ENCODE measurements around the gene BMPR1A. TPM values are rescaled to one million over a fixed set of nuclear protein-coding genes. Genes with fewer than 3 reads are reported as not detected.

Gene BMPR1A
- total and polyA plus RNA-seq, 9 of the 15 experiments (the other 6 are each of a cell fraction or from before 2014, with no cell fraction given) = 1.6 to 17.5 (median 9.1) TPM

DNA sequence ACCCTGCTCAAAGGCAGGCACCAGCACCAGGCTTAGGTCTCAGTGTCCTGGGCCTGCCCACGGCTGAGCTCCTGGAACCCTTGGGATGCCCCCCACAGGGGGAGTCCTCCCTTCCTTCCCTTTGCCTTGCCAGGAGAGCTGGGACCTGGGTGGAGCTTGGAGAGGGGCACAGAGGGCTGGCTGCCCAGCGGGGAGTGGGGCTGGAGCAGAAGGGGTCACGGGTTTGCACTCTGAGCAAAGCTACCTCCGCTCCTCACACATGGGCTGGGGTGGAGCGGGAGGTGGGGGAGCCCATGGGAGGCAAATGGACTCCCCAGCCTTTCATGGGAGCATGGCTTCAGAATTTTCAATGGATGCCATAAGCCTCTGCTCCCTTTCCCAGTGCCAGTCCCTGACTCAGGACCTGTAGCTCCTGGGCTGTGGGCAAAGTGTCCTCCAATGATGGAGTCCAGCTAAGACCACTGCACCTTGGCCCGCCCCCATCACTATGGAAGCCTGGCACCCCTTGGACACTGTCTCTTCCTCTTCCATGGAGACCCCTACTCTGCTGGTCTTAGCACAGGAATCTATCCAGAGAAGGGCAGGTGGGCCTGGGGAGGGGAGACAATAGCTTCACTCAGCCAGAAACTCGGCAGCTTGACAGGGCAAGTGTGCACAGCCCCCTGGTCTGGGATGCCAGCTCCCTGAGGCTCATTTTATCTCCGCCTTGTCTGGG, 48.2 kb upstream of the BMPR1A start:
- H3K27ac ChIP-seq (ENCODE audit: extremely low read depth, low read depth, low read length) = no peak overlapping the region
- no peaks in the 10 kb centered on the region for H3K36me3 ChIP-seq (ENCODE audit: control insufficient read depth, insufficient read depth, low read length)
- TF ChIP-seq, protein P1, sequence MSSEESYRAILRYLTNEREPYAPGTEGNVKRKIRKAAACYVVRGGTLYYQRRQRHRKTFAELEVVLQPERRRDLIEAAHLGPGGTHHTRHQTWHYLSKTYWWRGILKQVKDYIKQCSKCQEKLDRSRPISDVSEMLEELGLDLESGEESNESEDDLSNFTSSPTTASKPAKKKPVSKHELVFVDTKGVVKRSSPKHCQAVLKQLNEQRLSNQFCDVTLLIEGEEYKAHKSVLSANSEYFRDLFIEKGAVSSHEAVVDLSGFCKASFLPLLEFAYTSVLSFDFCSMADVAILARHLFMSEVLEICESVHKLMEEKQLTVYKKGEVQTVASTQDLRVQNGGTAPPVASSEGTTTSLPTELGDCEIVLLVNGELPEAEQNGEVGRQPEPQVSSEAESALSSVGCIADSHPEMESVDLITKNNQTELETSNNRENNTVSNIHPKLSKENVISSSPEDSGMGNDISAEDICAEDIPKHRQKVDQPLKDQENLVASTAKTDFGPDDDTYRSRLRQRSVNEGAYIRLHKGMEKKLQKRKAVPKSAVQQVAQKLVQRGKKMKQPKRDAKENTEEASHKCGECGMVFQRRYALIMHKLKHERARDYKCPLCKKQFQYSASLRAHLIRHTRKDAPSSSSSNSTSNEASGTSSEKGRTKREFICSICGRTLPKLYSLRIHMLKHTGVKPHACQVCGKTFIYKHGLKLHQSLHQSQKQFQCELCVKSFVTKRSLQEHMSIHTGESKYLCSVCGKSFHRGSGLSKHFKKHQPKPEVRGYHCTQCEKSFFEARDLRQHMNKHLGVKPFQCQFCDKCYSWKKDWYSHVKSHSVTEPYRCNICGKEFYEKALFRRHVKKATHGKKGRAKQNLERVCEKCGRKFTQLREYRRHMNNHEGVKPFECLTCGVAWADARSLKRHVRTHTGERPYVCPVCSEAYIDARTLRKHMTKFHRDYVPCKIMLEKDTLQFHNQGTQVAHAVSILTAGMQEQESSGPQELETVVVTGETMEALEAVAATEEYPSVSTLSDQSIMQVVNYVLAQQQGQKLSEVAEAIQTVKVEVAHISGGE (CRISPR knock-in tag; IDR thresholded peaks at IDR 0.05) = no peak
- TF ChIP-seq GTF2A2 (tag; IDR thresholded peaks at IDR 0.05) (no peak), HMG20B (CRISPR knock-in tag; IDR thresholded peaks at IDR 0.05) (no peak), RFX7 (CRISPR knock-in tag; IDR thresholded peaks at IDR 0.05) (no peak), HCFC1 (IDR thresholded peaks at IDR 0.05; ENCODE audit: low read depth, low read length) (no peak), CREBBP (IDR thresholded peaks at IDR 0.05; ENCODE audit: low read depth, low read length) (no peak), GABPB1 (CRISPR knock-in tag; IDR thresholded peaks at IDR 0.05) (no peak), MAFG (tag; conservative IDR thresholded peaks at IDR 0.05) (no peak), KLF6 (CRISPR knock-in tag; IDR thresholded peaks at IDR 0.05; ENCODE audit: borderline replicate concordance) (no peak), CAMTA2 (CRISPR knock-in tag; conservative IDR thresholded peaks at IDR 0.05) (no peak), GABPA (tag; conservative IDR thresholded peaks at IDR 0.05; ENCODE audit: low read depth) (no peak), ARID2 (IDR thresholded peaks at IDR 0.05) (no peak)
- TF ChIP-seq, protein P2, sequence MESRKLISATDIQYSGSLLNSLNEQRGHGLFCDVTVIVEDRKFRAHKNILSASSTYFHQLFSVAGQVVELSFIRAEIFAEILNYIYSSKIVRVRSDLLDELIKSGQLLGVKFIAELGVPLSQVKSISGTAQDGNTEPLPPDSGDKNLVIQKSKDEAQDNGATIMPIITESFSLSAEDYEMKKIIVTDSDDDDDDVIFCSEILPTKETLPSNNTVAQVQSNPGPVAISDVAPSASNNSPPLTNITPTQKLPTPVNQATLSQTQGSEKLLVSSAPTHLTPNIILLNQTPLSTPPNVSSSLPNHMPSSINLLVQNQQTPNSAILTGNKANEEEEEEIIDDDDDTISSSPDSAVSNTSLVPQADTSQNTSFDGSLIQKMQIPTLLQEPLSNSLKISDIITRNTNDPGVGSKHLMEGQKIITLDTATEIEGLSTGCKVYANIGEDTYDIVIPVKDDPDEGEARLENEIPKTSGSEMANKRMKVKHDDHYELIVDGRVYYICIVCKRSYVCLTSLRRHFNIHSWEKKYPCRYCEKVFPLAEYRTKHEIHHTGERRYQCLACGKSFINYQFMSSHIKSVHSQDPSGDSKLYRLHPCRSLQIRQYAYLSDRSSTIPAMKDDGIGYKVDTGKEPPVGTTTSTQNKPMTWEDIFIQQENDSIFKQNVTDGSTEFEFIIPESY (CRISPR knock-in tag; IDR thresholded peaks at IDR 0.05) = no peak
- TF ChIP-seq, protein P3, sequence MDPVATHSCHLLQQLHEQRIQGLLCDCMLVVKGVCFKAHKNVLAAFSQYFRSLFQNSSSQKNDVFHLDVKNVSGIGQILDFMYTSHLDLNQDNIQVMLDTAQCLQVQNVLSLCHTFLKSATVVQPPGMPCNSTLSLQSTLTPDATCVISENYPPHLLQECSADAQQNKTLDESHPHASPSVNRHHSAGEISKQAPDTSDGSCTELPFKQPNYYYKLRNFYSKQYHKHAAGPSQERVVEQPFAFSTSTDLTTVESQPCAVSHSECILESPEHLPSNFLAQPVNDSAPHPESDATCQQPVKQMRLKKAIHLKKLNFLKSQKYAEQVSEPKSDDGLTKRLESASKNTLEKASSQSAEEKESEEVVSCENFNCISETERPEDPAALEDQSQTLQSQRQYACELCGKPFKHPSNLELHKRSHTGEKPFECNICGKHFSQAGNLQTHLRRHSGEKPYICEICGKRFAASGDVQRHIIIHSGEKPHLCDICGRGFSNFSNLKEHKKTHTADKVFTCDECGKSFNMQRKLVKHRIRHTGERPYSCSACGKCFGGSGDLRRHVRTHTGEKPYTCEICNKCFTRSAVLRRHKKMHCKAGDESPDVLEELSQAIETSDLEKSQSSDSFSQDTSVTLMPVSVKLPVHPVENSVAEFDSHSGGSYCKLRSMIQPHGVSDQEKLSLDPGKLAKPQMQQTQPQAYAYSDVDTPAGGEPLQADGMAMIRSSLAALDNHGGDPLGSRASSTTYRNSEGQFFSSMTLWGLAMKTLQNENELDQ (CRISPR knock-in tag; IDR thresholded peaks at IDR 0.05; ENCODE audit: borderline replicate concordance) = no peak
- no peaks in the 10 kb centered on the region for H3K27me3 ChIP-seq (ENCODE audit: control insufficient read depth in 2 of 2, insufficient read depth in 2 of 2, low read length in 2 of 2)
- no peaks in the 10 kb centered on the region for H3K9me1 ChIP-seq (ENCODE audit: control insufficient read depth, insufficient read depth, low read length)
- H3K4me1 ChIP-seq (replicated peaks in 1 of 2; ENCODE audit: control insufficient read depth in 2 of 2, insufficient read depth in 2 of 2, low read length in 2 of 2) = peaks cover 0 to 32% of the 10 kb centered on the region in 2 experiments; a peak in 4 of 5 replicates
- CTCF ChIA-PET (ENCODE audit: low intra/inter-chr PET ratio) = interaction anchor here (0.6 kb wide), 1 partner anchor 173 kb away, joined by 3 read pairs; no protein-coding TSS in a partner anchor
- no peak overlapping the region for H3K4me3 ChIP-seq
- POLR2A ChIA-PET = interaction anchor here (0.7 kb wide), 1 partner anchor 233 kb away, joined by 3 read pairs; no protein-coding TSS in a partner anchor
- H3K9me3 ChIP-seq (replicated peaks; ENCODE audit: control insufficient read depth, insufficient read depth, low read depth, low read length) = no peaks in the 10 kb centered on the region
- BruUV-seq (replicated peaks) = no TSS peak
- no peak overlapping the region for H2AFZ ChIP-seq (ENCODE audit: low read depth, low read length)
- ATAC-seq (no peak), FAIRE-seq (no peak), DNase-seq (ENCODE audit: extremely low read depth in 1 of 4, low spot score in 3 of 4) (no peak)
- intact Hi-C loops (cut with micrococcal nuclease) = no loop called here
- no peaks in the 10 kb centered on the region for H4K20me1 ChIP-seq (replicated peaks; ENCODE audit: control insufficient read depth, insufficient read depth, low read length)
- no peaks in the 10 kb centered on the region for H3K79me2 ChIP-seq (ENCODE audit: control insufficient read depth, insufficient read depth, low read length)
- 0 out of 4 replicates have a peak overlapping the region, but pooled peaks of 1 of the 2 experiments have one; percentile 28 for H3K9ac ChIP-seq (ENCODE audit: insufficient read depth in 1 of 2, low read depth in 2 of 2, low read length in 2 of 2)
- in situ Hi-C loops (cut with MboI) = loop anchor here (5.0 kb wide), 1 partner anchor 194 kb away; no protein-coding TSS in a partner anchor
- no peak overlapping the region for H3K4me2 ChIP-seq (ENCODE audit: insufficient read depth, low read length)
- 71% methylated on average over 5 of the region's 8 CpGs for WGBS (ENCODE audit: insufficient coverage, low coverage, missing lambda C conversion rate)

All from K562 (cell line).